Activated T-cell treated with anti-CD3 and anti-CD28 coated beads, Interleukin-2, amount 50 U/mL, for 72 hours (primary cell): ENCODE data around the gene ZNF407. TPM values are rescaled to one million over a fixed set of nuclear protein-coding genes. Genes with fewer than 3 reads are reported as not detected.
"Not testable (repeated sequence)": the region's sequence is repeated elsewhere in the genome, so short reads cannot be mapped to it uniquely, and the experiment has no call there.

ENCODE experiments used
- ATAC-seq, 2 donors: fragments of 150-1000 bp; cut with Tn5 transposase; replicated peaks in 1 of 2; 2 replicates each; pipeline ENCODE4 v1.10.0; 2021; ENCODE audit warnings: moderate library complexity in 2 of 2, mild to moderate bottlenecking in 1 of 2
- DNase-seq, 2 donors: peaks; one replicate each; pipeline ENCODE4 v3.0.0; 2021 to 2022; ENCODE audit warnings: mixed read lengths in 1 of 2
- H3K27ac Mint-ChIP-seq: one replicate; pipeline ENCODE4 v1.8.0; 2022; ENCODE audit warnings: mild to moderate bottlenecking, moderate library complexity, mixed read lengths
- H3K27me3 Mint-ChIP-seq: one replicate; pipeline ENCODE4 v1.8.0; 2022; ENCODE audit warnings: low read depth, mixed read lengths
- H3K36me3 Mint-ChIP-seq, 2 donors: one replicate each; pipeline ENCODE4 v1.8.0; 2022; ENCODE audit warnings: mixed read lengths in 2 of 2, mild to moderate bottlenecking in 1 of 2; ENCODE audit not compliant: insufficient read depth in 2 of 2
- H3K4me1 Mint-ChIP-seq: one replicate; pipeline ENCODE4 v1.8.0; 2022; ENCODE audit warnings: low read depth, mixed read lengths
- H3K4me3 Mint-ChIP-seq, 2 donors: one replicate each; pipeline ENCODE4 v1.8.0; 2022; ENCODE audit warnings: mild to moderate bottlenecking in 2 of 2, mixed read lengths in 2 of 2, moderate library complexity in 2 of 2
- H3K9me3 Mint-ChIP-seq, 2 donors: one replicate each; pipeline ENCODE4 v1.8.0; 2022; ENCODE audit warnings: mixed read lengths in 2 of 2
- total RNA-seq, 2 donors: library from RNA; stranded (reverse); gene quantifications; one replicate each; pipeline ENCODE4 v1.2.3, GENCODE V29; 2022

Gene ZNF407
- total RNA-seq, 2 donors from 2014 or later, result 11.9 to 13.0 TPM

GRCh38 chr18:75088021-75088506 is 490.4 kb downstream of the ZNF407 start:
- Mint-ChIP-seq H3K9me3 (peaks cover 2 to 6% of the 10 kb centered on the region in 2 donors), H3K4me1 (no peaks in the 10 kb centered on the region), H3K4me3 (no peak overlapping the region), H3K27ac (no peak overlapping the region), H3K36me3 (no peaks in the 10 kb centered on the region), H3K27me3 (no peaks in the 10 kb centered on the region)
- ATAC-seq (no peak), DNase-seq (no peak)

- DNase-seq (no peak), ATAC-seq (no peak)
- no peaks in the 10 kb centered on the region for H3K27me3 Mint-ChIP-seq
- peaks cover 2 to 6% of the 10 kb centered on the region in 2 donors for H3K9me3 Mint-ChIP-seq
- H3K36me3 Mint-ChIP-seq, result no peaks in the 10 kb centered on the region
- H3K4me1 Mint-ChIP-seq, result no peaks in the 10 kb centered on the region
- H3K4me3 Mint-ChIP-seq, result no peak overlapping the region
- H3K27ac Mint-ChIP-seq, result no peak overlapping the region
These were observed 491.0 kb downstream of the ZNF407 start for GRCh38 chr18:75088622-75089211.

DNA sequence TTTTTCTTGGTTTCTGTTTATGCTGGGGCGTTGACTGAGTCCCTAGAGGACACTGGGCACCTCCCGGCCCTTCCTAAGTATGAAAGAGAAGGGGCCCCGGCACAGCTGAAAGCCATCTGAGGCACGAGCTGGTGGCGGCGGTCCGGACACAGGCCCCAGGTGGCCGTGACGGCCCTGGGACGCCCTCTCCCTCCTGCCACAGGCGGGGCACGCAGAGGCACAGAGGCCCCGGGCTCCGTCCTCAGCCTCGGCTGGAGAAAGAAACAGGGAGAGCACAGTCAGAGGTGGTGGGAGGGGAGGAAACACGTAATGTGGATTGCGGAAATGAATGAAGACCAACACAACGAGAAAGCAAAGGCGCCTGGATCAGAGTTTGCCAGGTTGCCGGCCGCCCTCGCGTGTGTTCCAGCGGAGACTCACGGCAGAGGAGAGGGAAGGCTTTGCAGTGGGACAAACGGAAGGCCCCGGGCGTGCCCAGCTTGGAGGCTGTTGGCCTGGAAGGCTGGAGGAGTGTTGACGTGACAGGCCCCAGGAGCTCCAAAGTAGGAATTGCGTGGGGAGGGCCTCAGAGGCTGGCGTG is 492.2 kb downstream of the ZNF407 start:
- Mint-ChIP-seq H3K27ac (no peak overlapping the region), H3K4me3 (no peak overlapping the region), H3K9me3 (peaks cover 2 to 6% of the 10 kb centered on the region in 2 donors), H3K36me3 (no peaks in the 10 kb centered on the region), H3K4me1 (no peaks in the 10 kb centered on the region), H3K27me3 (no peaks in the 10 kb centered on the region)
- ATAC-seq, result no peak
- no peak for DNase-seq

- Mint-ChIP-seq H3K36me3 (no peaks in the 10 kb centered on the region), H3K27me3 (no peaks in the 10 kb centered on the region), H3K4me3 (no peak overlapping the region), H3K27ac (no peak overlapping the region), H3K9me3 (peaks cover 2 to 9% of the 10 kb centered on the region in 2 donors), H3K4me1 (no peaks in the 10 kb centered on the region)
- DNase-seq, result no peak
- ATAC-seq, result no peak
These were observed 492.7 kb downstream of the ZNF407 start for GRCh38 chr18:75090336-75090735.

GRCh38 chr18:75097491-75098225 is 500.0 kb downstream of the ZNF407 start:
- DNase-seq (no peak), ATAC-seq (no peak)
- no peaks in the 10 kb centered on the region for H3K4me1 Mint-ChIP-seq
- H3K27me3 Mint-ChIP-seq, result no peaks in the 10 kb centered on the region
- no peak overlapping the region for H3K4me3 Mint-ChIP-seq
- H3K36me3 Mint-ChIP-seq, result peaks cover 10 to 11% of the 10 kb centered on the region in 2 donors
- no peak overlapping the region for H3K27ac Mint-ChIP-seq
- H3K9me3 Mint-ChIP-seq, result peaks cover 14 to 20% of the 10 kb centered on the region in 2 donors

DNA sequence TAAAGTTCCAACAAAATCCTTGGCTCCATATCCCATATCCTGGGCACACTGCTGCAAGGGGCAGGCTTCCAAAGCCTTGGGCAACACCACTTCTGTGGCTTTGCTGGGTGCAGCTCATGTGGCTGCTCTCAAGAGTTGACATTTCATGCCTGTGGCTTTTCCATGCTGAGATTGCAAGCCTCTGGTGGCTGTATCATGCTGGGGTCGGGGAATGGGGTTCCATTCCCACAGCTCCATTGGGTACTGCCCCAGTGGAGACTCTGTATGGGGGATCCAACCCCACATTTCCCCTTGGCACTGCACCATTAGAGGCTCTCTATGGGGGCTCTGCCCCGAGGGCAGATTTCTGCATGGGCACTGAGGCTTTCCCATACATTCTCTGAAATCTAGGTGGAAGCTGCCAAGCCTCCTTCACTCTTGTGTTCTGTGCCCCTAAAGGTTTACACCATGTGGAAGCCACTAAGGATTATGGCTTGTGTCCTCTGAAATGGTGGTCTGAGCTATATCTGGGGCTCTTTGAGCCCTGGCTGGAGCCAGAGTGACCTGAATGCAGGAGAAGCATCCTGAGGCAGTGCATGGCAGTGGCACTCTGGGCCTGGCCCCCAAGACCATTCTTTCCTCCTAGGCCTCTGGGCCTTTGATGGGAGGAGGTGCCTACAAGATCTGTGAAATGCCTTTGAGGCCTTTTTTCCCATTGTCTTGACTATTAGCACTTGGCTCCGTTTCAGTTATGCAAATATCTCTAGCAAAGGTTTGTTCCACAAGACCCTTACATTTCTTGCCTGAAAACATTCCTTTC is 503.4 kb downstream of the ZNF407 start:
- peaks cover 11 to 13% of the 10 kb centered on the region in 2 donors for H3K9me3 Mint-ChIP-seq
- H3K27ac Mint-ChIP-seq, result no peak overlapping the region
- no peak for DNase-seq
- ATAC-seq, result no peak
- H3K27me3 Mint-ChIP-seq, result no peaks in the 10 kb centered on the region
- H3K4me3 Mint-ChIP-seq, result no peak overlapping the region
- no peaks in the 10 kb centered on the region for H3K4me1 Mint-ChIP-seq
- peaks cover 10 to 11% of the 10 kb centered on the region in 2 donors for H3K36me3 Mint-ChIP-seq

GRCh38 chr18:75101916-75102315 is 504.2 kb downstream of the ZNF407 start:
- H3K9me3 Mint-ChIP-seq, result peaks cover 11 to 12% of the 10 kb centered on the region in 2 donors
- ATAC-seq (no peak), DNase-seq (no peak)
- H3K27ac Mint-ChIP-seq, result no peak overlapping the region
- peaks cover 7 to 9% of the 10 kb centered on the region in 2 donors for H3K36me3 Mint-ChIP-seq
- H3K4me3 Mint-ChIP-seq, result no peak overlapping the region
- no peaks in the 10 kb centered on the region for H3K27me3 Mint-ChIP-seq
- no peaks in the 10 kb centered on the region for H3K4me1 Mint-ChIP-seq

GRCh38 chr18:75104029-75104428 is 506.4 kb downstream of the ZNF407 start:
- H3K9me3 Mint-ChIP-seq, result peaks cover 9 to 11% of the 10 kb centered on the region in 2 donors
- DNase-seq, H3K4me3 Mint-ChIP-seq, H3K27ac Mint-ChIP-seq, H3K36me3 Mint-ChIP-seq, H3K27me3 Mint-ChIP-seq, H3K4me1 Mint-ChIP-seq, ATAC-seq: not testable (repeated sequence)

DNA sequence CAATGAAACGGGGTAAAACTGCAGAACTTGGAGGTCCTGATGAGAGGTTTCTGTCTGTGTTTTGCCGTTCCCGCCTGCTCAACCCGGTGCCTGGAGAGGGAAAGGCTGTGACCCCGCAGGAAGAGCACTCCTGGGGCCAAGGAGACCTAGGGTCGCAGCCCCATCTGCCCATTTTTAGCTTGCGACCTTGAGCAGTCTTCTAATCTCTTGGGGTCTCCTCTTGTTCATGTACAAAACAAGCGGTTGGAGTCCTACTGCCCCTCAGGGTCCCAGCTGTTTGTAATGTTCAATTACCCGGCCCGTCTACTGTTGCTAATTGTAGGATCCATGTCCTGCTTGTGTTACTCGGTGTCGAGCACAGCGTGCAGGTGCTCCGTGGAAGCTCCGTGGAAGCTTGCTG is 506.8 kb downstream of the ZNF407 start:
- peaks cover 5 to 6% of the 10 kb centered on the region in 2 donors for H3K36me3 Mint-ChIP-seq

GRCh38 chr18:75105551-75106254 is 508.0 kb downstream of the ZNF407 start:
- peaks cover 4 to 5% of the 10 kb centered on the region in 2 donors for H3K36me3 Mint-ChIP-seq
- no peak for DNase-seq
- H3K4me1 Mint-ChIP-seq, result no peaks in the 10 kb centered on the region
- no peaks in the 10 kb centered on the region for H3K27me3 Mint-ChIP-seq
- no peak for ATAC-seq
- H3K4me3 Mint-ChIP-seq, result no peak overlapping the region
- no peak overlapping the region for H3K27ac Mint-ChIP-seq
- H3K9me3 Mint-ChIP-seq, result peaks cover 5 to 7% of the 10 kb centered on the region in 2 donors

More for the DNA sequence above, 506.8 kb downstream of the ZNF407 start:
- H3K4me3 Mint-ChIP-seq, result no peak overlapping the region
- H3K9me3 Mint-ChIP-seq, result peaks cover 9 to 11% of the 10 kb centered on the region in 2 donors
- DNase-seq (no peak), ATAC-seq (no peak)
- no peak overlapping the region for H3K27ac Mint-ChIP-seq
- H3K27me3 Mint-ChIP-seq, result no peaks in the 10 kb centered on the region
- H3K4me1 Mint-ChIP-seq, result no peaks in the 10 kb centered on the region

GRCh38 chr18:75106746-75107145 is 509.1 kb downstream of the ZNF407 start:
- Mint-ChIP-seq H3K27me3 (no peaks in the 10 kb centered on the region), H3K27ac (no peak overlapping the region)
- no peak for ATAC-seq

GRCh38 chr18:75107196-75107930 is 509.7 kb downstream of the ZNF407 start:
- Mint-ChIP-seq H3K4me3 (no peak overlapping the region), H3K27me3 (no peaks in the 10 kb centered on the region), H3K9me3 (no peaks in the 10 kb centered on the region), H3K36me3 (no peaks in the 10 kb centered on the region), H3K27ac (no peak overlapping the region), H3K4me1 (no peaks in the 10 kb centered on the region)
- no peak for DNase-seq
- no peak for ATAC-seq

More at GRCh38 chr18:75106746-75107145, 509.1 kb downstream of the ZNF407 start:
- DNase-seq, result no peak
- no peaks in the 10 kb centered on the region for H3K4me1 Mint-ChIP-seq
- H3K36me3 Mint-ChIP-seq, result peaks cover 2% of the 10 kb centered on the region in 2 donors
- H3K9me3 Mint-ChIP-seq, result peaks cover 3 to 4% of the 10 kb centered on the region in 2 donors
- no peak overlapping the region for H3K4me3 Mint-ChIP-seq
